HG03520 (cell line): ENCODE results near the gene CKMT1B.
"Not testable (repeated sequence)": the region's sequence is repeated elsewhere in the genome, so short reads cannot be mapped to it uniquely, and the experiment has no call there.

ENCODE experiments used
- ATAC-seq: cut with Tn5 transposase; IDR thresholded peaks from one replicate; pipeline ENCODE4 v1.9.1; 2021; ENCODE audit warnings: mild to moderate bottlenecking, moderate library complexity; ENCODE audit not compliant: unreplicated experiment

Gene CKMT1B

DNA sequence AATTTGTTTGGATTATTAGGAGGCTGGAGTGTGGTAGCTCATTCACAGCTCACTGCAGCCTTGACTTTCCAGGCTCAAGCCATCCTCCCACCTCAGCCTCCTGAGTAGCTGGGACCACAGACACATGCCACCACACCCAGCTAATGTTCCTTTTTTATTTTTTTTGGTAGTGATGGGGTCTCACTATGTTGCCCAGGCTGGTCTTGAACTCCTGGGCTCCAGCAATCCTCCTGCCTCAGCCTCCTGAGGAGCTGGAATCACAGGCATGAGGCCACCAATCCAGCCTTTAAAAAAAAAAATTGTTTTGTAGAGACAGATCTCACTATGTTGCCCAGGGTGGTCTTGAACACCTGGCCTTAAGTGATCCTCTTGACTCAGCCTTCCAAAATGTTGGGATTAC lies 33.1 kb downstream of the CKMT1B start:
- ATAC-seq: not testable (repeated sequence)

GRCh38 chr15:43638464-43639204 lies 44.8 kb downstream of the CKMT1B start:
- ATAC-seq: not testable (repeated sequence)
